ENCODE measurements around the gene CCDC71. TPM values are rescaled to one million over a fixed set of nuclear protein-coding genes. Genes with fewer than 3 reads are reported as not detected.

Gene CCDC71
- total and polyA plus RNA-seq, 9 of the 15 experiments (the other 6 are each of a cell fraction or from before 2014, with no cell fraction given), result 0.13 to 19.3 (median 14.3) TPM

GRCh38 chr3:49133226-49133951 is 32.7 kb downstream of the CCDC71 start (continued):
- TF ChIP-seq MLLT1 (IDR thresholded peaks at IDR 0.05) (peak in 1 of 2 experiments; percentile 93; a peak in 2 of 4 replicates), ATF3 (IDR thresholded peaks at IDR 0.05) (no peak), ATF3 (CRISPR knock-in tag; conservative IDR thresholded peaks at IDR 0.05) (no peak), HMGN3 (IDR thresholded peaks at IDR 0.05; ENCODE audit: borderline replicate concordance, extremely low read depth, insufficient read length, low read depth, low read length) (peak; percentile 31), RNF219 (CRISPR knock-in tag; IDR thresholded peaks at IDR 0.05) (no peak), KDM4B (IDR thresholded peaks at IDR 0.05; ENCODE audit: borderline replicate concordance in 2 of 2, low read depth in 1 of 2) (no peak), EHMT2 (IDR thresholded peaks at IDR 0.05) (no peak), IRF1 (CRISPR knock-in tag; IDR thresholded peaks at IDR 0.05; ENCODE audit: borderline replicate concordance) (no peak), EGR1 (conservative IDR thresholded peaks at IDR 0.05) (peak; percentile 56), L3MBTL2 (IDR thresholded peaks at IDR 0.05) (0 out of 2 replicates have a peak, but pooled peaks have one; percentile 10), ZFX (CRISPR knock-in tag; IDR thresholded peaks at IDR 0.05) (no peak), NCOA4 (IDR thresholded peaks at IDR 0.05; ENCODE audit: partially characterized antibody) (no peak), RREB1 (CRISPR knock-in tag; IDR thresholded peaks at IDR 0.05) (no peak), CREB3 (tag; conservative IDR thresholded peaks at IDR 0.05; ENCODE audit: low read depth) (no peak)
